WERI-Rb-1 (cell line): ENCODE results near the gene DMD.

ENCODE experiments used
- DNase-seq: peaks from one replicate; pipeline ENCODE4 v3.0.0-alpha.2; 2020
- H3K27ac ChIP-seq: fragments of 250-450 bp; sonication (Bioruptor Pico); 2 replicates; pipeline ENCODE4 v1.5.1; 2020; ENCODE audit warnings: mild to moderate bottlenecking, moderate library complexity
- H3K27me3 ChIP-seq: fragments of 250-450 bp; sonication (Bioruptor Pico); 2 replicates; pipeline ENCODE4 v1.5.1; 2021; ENCODE audit warnings: mild to moderate bottlenecking, low read depth, moderate library complexity; ENCODE audit not compliant: insufficient read depth, severe bottlenecking
- H3K36me3 ChIP-seq: fragments of 250-450 bp; sonication (Bioruptor Pico); 2 replicates; pipeline ENCODE4 v1.5.1; 2020; ENCODE audit warnings: mild to moderate bottlenecking, moderate library complexity
- H3K4me3 ChIP-seq: 2 replicates; pipeline ENCODE4 v1.5.1; 2011; ENCODE audit warnings: low read depth, mild to moderate bottlenecking, control low read depth, low read length
- H3K9me3 ChIP-seq: fragments of 250-450 bp; sonication (Bioruptor Pico); 2 replicates; pipeline ENCODE4 v1.5.1; 2021; ENCODE audit warnings: mild to moderate bottlenecking, moderate library complexity; ENCODE audit not compliant: severe bottlenecking
- TF ChIP-seq, protein P1 (sequence below): IDR thresholded peaks from 2 replicates; pipeline ENCODE4 v1.5.1; 2011; ENCODE audit warnings: low read depth, mild to moderate bottlenecking, control low read depth, inconsistent platforms, low read length

The DMD gene

DNA sequence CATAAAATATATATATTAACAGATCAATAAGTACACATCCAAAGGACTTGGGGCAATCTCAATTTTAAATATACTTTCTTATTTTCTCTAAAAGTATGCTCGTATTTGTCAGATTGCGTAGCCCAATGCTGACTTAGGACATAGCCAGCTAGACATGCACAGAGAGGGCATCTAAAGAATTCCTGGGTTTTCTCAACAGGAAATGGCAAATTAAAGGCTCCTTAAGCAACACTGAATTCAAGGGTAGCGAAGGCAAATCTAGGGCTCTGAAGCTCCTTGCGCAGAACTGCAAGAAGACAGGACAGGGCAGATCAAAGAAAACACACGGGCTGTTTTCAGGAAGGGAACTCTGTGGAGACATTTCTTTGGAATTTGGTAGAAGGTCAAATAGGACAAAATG is 2044.9 kb downstream of the DMD start:
- TF ChIP-seq, protein P1, sequence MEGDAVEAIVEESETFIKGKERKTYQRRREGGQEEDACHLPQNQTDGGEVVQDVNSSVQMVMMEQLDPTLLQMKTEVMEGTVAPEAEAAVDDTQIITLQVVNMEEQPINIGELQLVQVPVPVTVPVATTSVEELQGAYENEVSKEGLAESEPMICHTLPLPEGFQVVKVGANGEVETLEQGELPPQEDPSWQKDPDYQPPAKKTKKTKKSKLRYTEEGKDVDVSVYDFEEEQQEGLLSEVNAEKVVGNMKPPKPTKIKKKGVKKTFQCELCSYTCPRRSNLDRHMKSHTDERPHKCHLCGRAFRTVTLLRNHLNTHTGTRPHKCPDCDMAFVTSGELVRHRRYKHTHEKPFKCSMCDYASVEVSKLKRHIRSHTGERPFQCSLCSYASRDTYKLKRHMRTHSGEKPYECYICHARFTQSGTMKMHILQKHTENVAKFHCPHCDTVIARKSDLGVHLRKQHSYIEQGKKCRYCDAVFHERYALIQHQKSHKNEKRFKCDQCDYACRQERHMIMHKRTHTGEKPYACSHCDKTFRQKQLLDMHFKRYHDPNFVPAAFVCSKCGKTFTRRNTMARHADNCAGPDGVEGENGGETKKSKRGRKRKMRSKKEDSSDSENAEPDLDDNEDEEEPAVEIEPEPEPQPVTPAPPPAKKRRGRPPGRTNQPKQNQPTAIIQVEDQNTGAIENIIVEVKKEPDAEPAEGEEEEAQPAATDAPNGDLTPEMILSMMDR, result no peak
- Histone ChIP-seq H3K27ac (no peak overlapping the region), H3K9me3 (no peaks in the 10 kb centered on the region), H3K27me3 (no peaks in the 10 kb centered on the region), H3K4me3 (no peak overlapping the region), H3K36me3 (no peaks in the 10 kb centered on the region)
- no peak for DNase-seq

DNA sequence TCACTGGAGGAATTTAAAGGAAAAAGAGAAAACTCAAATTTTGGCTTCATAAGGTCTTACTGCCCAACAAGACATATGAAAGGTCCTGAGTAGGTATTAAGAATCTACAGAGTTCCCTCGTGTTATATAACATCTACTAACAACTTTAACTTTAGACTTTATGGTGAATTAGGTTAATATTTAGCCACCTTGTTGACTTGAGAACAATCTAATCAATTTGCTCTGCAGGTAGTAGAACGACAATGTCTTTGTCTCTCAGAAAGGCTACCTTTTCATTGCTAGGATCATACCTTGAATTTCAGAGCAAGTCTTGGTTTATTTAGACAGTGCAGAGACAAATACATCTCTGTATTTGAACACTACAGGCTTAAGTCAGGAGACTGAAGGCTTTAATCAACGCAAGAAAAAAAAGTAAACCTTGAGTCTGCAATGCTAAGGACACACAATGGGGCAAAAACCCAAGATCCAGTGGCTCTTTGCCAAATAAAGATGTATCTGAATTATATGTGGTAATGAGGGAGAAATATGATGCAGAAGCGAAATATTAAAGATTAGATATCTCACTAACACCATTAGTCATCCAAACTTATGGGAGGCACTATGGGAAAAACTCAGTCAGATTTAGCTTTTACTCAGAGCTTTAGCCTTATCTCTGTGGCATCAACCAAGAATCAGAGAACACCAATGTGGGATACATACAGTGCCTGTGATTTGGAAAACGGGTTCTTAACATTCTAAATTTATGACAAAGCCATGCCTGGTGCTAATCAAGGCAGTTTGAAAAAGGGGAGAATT is 2045.9 kb downstream of the DMD start:
- H3K27ac ChIP-seq, result no peak overlapping the region
- no peaks in the 10 kb centered on the region for H3K27me3 ChIP-seq
- no peak overlapping the region for H3K4me3 ChIP-seq
- TF ChIP-seq, protein P1, result no peak
- no peak for DNase-seq
- H3K9me3 ChIP-seq, result no peaks in the 10 kb centered on the region
- no peaks in the 10 kb centered on the region for H3K36me3 ChIP-seq

DNA sequence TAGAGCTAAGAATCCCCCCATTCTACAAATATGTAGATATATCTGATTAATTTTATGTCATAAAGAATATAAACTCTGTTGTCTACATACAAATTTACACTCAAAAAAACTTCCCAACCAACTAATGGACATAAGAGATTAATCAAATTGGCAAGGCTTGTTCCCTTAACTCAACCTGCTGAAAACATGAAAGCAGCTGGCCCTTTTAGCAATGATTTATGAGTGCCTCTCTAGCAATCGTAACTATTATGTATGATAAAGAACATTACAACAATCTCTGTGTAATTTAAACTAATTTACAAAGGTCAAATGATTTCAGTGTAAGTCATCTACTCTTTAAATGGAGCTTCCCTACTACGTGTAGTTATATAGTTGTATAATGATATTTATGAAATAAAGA is 2056.4 kb downstream of the DMD start:
- Histone ChIP-seq H3K27ac (no peak overlapping the region), H3K36me3 (no peaks in the 10 kb centered on the region), H3K27me3 (no peaks in the 10 kb centered on the region), H3K9me3 (no peaks in the 10 kb centered on the region), H3K4me3 (no peak overlapping the region)
- TF ChIP-seq, protein P1, result no peak
- DNase-seq, result no peak

DNA sequence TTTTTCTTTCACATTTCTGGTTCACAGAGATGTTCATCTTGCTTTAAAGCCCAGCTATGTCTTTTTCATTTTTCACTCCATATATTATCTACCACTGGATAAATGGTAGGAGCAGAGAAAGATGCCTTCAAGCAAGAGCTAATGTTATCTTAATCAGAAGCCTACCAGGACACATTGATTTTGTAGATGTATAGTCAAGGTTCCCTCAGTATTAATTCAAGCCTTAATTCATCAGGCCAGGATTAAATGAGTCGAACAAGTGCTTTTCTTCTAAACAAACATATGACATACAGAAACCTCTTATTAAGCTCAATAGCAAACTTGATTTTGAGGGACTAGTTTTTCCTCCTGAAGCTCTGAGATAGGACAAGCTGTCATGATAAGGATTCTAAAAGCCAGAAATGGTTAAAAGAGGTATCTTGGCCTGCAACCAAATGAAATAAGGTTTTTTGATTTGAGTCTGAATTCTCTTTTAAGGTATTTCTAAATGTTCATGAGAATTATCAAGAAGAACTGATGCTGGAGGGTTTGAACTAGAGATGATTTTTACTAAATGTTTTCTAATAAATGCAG is 2057.8 kb downstream of the DMD start:
- no peak for DNase-seq
- Histone ChIP-seq H3K4me3 (no peak overlapping the region), H3K36me3 (no peaks in the 10 kb centered on the region), H3K9me3 (no peaks in the 10 kb centered on the region), H3K27me3 (no peaks in the 10 kb centered on the region), H3K27ac (no peak overlapping the region)
- TF ChIP-seq, protein P1, result no peak

DNA sequence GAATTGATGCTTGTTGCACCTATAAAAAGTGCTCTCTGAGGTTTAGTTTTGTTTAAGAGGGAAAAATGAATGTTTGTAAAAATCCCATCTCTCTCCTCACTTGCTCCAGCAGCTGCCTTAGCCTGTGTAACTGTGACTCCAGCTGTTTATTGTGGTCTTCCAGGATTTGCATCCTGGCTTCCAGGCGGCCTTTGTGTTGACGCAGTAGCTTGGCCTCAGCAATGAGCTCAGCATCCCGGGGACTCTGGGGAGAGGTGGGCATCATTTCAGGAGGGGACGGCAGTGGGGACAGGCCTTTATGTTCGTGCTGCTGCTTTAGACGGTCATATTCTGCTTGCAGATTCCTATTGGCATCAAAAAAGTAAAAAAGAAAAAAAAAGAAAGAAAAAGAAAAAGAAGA is 2064.2 kb downstream of the DMD start:
- Histone ChIP-seq H3K9me3 (no peaks in the 10 kb centered on the region), H3K27me3 (no peaks in the 10 kb centered on the region)
- TF ChIP-seq, protein P1, result no peak

More for the DNA sequence above, 2064.2 kb downstream of the DMD start:
- H3K36me3 ChIP-seq, result no peaks in the 10 kb centered on the region
- DNase-seq, result no peak
- H3K27ac ChIP-seq, result no peak overlapping the region
- no peak overlapping the region for H3K4me3 ChIP-seq
